Endothelial cell of umbilical vein (primary cell): ENCODE data around the gene PLXNB3.

Experiments
- CTCF ChIP-seq, 2 donors: IDR thresholded peaks; 1 replicate in 1 of 2; 2 replicates in 1 of 2; pipeline ENCODE4 v1.5.1; 2011; ENCODE audit warnings: low read length in 2 of 2, mild to moderate bottlenecking in 2 of 2, moderate library complexity in 2 of 2, control low read depth in 1 of 2, inconsistent platforms in 1 of 2, low read depth in 1 of 2; ENCODE audit not compliant: insufficient read depth in 1 of 2; ENCODE audit errors: extremely low read depth in 1 of 2
- EZH2 ChIP-seq: IDR thresholded peaks from 2 replicates; pipeline ENCODE4 v1.6.1; 2012; ENCODE audit warnings: borderline replicate concordance, low read depth, mild to moderate bottlenecking, moderate library complexity, low read length, inconsistent platforms; ENCODE audit not compliant: severe bottlenecking
- JUN ChIP-seq: IDR thresholded peaks from 2 replicates; pipeline ENCODE4 v1.6.1; 2011; ENCODE audit warnings: borderline replicate concordance, low read depth; ENCODE audit not compliant: insufficient read length, insufficient read depth
- POLR2A ChIP-seq: IDR thresholded peaks from 2 replicates; pipeline ENCODE4 v1.6.1; 2012; ENCODE audit warnings: low read depth, mild to moderate bottlenecking, control low read depth, low read length
- POLR2AphosphoS5 ChIP-seq: IDR thresholded peaks from 2 replicates; pipeline ENCODE4 v1.6.1; 2012; ENCODE audit warnings: low read depth, mild to moderate bottlenecking, control low read depth, low read length, moderate library complexity; ENCODE audit not compliant: insufficient read depth
- TF ChIP-seq, protein P1 (sequence below): IDR thresholded peaks from 2 replicates; pipeline ENCODE4 v1.6.1; 2011; ENCODE audit not compliant: insufficient read depth, insufficient read length

DNA sequence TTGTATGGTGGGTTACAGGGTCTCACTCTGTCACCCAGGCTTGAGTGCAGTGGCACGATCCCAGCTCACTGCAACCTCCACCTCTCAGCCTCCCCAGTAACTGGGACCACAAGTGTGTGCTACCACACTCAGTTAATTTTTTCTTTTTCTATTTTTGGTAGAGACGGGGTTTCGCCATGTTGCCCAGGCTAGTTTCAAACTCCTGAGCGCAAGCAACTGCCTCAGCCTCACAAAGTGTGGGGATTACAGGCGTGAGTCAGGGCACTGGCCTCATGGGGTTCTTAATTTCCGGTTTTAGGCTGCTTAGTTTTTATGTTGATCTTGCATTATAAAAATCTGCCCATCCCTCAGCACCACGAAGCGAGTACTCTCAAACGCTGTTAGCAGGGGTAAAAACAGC is 46.6 kb upstream of the PLXNB3 start:
- TF ChIP-seq POLR2A (no peak), EZH2 (no peak), CTCF (IDR thresholded peaks at IDR 0.05; ENCODE audit: extremely low read depth in 1 of 2, insufficient read depth in 1 of 2, low read depth in 1 of 2, low read length in 2 of 2) (no peak), JUN (no peak), POLR2AphosphoS5 (no peak)
- TF ChIP-seq, protein P1, sequence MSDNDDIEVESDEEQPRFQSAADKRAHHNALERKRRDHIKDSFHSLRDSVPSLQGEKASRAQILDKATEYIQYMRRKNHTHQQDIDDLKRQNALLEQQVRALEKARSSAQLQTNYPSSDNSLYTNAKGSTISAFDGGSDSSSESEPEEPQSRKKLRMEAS: no peak
